Nephron progenitor cell (in vitro differentiated cells): ENCODE results near the gene ALLC.

Experiments
- DNase-seq: peaks from one replicate; pipeline ENCODE4 v3.0.0; 2021
- H3K27ac Mint-ChIP-seq: 2 replicates; pipeline ENCODE4 v1.8.0; 2021; ENCODE audit warnings: mild to moderate bottlenecking, moderate library complexity, mixed read lengths
- H3K27me3 Mint-ChIP-seq: 2 replicates; pipeline ENCODE4 v1.8.0; 2021; ENCODE audit warnings: mild to moderate bottlenecking, low read depth, mixed read lengths; ENCODE audit not compliant: poor library complexity
- H3K36me3 Mint-ChIP-seq: 2 replicates; pipeline ENCODE4 v1.8.0; 2021; ENCODE audit warnings: low read depth, mixed read lengths
- H3K4me1 Mint-ChIP-seq: 2 replicates; pipeline ENCODE4 v1.8.0; 2021; ENCODE audit warnings: mixed read lengths
- H3K4me3 Mint-ChIP-seq: 2 replicates; pipeline ENCODE4 v1.8.0; 2021; ENCODE audit warnings: mild to moderate bottlenecking, moderate library complexity, mixed read lengths
- H3K9me3 Mint-ChIP-seq: 2 replicates; pipeline ENCODE4 v1.8.0; 2021; ENCODE audit warnings: mild to moderate bottlenecking, moderate library complexity, mixed read lengths
- CTCF ChIP-seq: fragments of 200-600 bp; sonication (generic); IDR thresholded peaks from 2 replicates; pipeline ENCODE4 v1.5.0; 2021; ENCODE audit warnings: antibody characterized with exemption

Gene ALLC

DNA sequence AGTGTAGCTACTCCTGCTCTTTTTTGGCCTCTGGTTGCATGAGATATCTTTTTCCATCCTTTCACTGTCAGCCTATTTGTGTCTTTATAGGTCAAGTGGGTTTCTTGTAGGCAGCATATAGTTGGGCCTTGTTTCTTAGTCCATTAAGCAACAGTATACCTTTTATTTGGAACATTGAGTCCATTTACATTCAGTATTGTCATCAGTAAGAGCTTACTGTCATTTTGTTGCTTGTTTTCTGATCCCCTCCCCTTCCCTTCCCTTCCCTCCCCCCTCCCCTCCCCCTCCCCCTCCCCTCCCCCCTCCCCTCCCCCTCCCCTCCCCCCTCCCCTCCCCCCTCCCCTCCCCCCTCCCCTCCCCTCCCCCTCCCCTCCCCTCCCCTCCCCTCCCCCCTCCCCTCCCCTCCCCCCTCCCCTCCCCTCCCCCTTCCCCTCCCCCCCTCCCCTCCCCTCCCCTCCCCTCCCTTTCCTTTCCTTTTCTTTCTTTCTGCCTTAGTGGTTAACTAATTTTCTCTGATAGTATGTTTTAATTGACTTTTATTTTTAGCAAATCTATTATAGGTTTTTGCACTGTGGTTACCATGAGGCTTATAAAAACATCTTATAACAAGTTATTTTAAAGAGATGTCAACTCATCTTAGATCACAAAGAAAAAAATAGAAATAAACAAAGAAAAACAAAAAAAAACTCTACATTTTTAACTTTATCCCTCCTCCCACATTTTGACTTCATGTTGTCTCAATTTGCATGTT is 32.2 kb downstream of the ALLC start:
- TF ChIP-seq CTCF, result no peak

GRCh38 chr2:3692375-3692774 is 34.4 kb downstream of the ALLC start:
- no peak for DNase-seq
- Mint-ChIP-seq H3K27ac (no peak overlapping the region), H3K9me3 (peaks cover 21% of the 10 kb centered on the region), H3K4me1 (no peaks in the 10 kb centered on the region), H3K4me3 (no peak overlapping the region), H3K27me3 (peaks cover 4% of the 10 kb centered on the region), H3K36me3 (no peaks in the 10 kb centered on the region)
- TF ChIP-seq CTCF, result peak; percentile 29

More for the DNA sequence above, 32.2 kb downstream of the ALLC start:
- Mint-ChIP-seq H3K27ac (no peak overlapping the region), H3K36me3 (no peaks in the 10 kb centered on the region), H3K27me3 (peaks cover 8% of the 10 kb centered on the region), H3K4me3 (no peak overlapping the region), H3K4me1 (no peaks in the 10 kb centered on the region), H3K9me3 (peaks cover 22% of the 10 kb centered on the region)
- no peak for DNase-seq

GRCh38 chr2:3696545-3696944 is 38.5 kb downstream of the ALLC start:
- DNase-seq, result no peak
- no peaks in the 10 kb centered on the region for H3K4me1 Mint-ChIP-seq
- H3K36me3 Mint-ChIP-seq, result no peaks in the 10 kb centered on the region
- peaks cover 8% of the 10 kb centered on the region for H3K9me3 Mint-ChIP-seq
- peaks cover 24% of the 10 kb centered on the region for H3K27me3 Mint-ChIP-seq
- TF ChIP-seq CTCF, result no peak
- H3K4me3 Mint-ChIP-seq, result no peak overlapping the region
- no peak overlapping the region for H3K27ac Mint-ChIP-seq

GRCh38 chr2:3701071-3701470 is 43.1 kb downstream of the ALLC start:
- no peak for DNase-seq
- peaks cover 54% of the 10 kb centered on the region for H3K27me3 Mint-ChIP-seq
- no peak overlapping the region for H3K4me3 Mint-ChIP-seq
- H3K9me3 Mint-ChIP-seq, result peaks cover 20% of the 10 kb centered on the region
- TF ChIP-seq CTCF, result no peak
- no peak overlapping the region for H3K27ac Mint-ChIP-seq
- peaks cover 6% of the 10 kb centered on the region for H3K4me1 Mint-ChIP-seq
- H3K36me3 Mint-ChIP-seq, result peaks cover 9% of the 10 kb centered on the region

DNA sequence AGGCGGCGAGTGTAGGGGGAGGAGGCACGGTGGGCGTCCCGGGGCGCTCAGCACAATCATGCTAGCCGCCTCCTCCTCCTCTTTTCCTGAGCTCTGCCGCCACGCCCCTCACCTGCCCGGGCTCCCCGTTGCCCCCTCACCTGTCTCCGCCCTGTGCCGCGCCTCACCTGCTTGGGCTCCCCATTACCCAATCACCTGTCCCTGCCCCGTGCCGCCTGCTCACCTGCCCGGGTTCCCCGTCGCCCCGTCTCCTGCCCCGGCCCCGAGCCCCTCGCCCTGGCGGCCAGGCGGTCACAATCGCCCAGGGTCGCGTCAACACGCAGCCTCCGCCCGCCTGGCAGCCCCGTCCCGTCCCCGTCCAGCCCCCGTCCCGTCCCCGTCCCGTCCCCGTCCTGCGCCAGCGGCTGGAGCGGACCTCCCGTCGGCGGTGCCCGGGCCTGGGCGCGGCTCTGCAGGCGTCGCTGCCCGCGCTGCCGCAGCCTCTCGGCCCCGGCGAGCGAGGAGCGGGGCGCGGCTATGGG is 45.3 kb downstream of the ALLC start, which contains the start of gene DCDC2C:
DCDC2C (plus strand) TSS at position 340 of the 521 bp plus-strand sequence; CDS start at position 517, 177 bp downstream.
- H3K4me1 Mint-ChIP-seq, result peaks cover 6% of the 10 kb centered on the region
- peaks cover 20% of the 10 kb centered on the region for H3K9me3 Mint-ChIP-seq
- peak within 1 kb of the TSS; percentile 73 for H3K4me3 Mint-ChIP-seq
- peaks cover 54% of the 10 kb centered on the region for H3K27me3 Mint-ChIP-seq
- DNase-seq, result peak; percentile 46
- H3K36me3 Mint-ChIP-seq, result peaks cover 9% of the 10 kb centered on the region
- TF ChIP-seq CTCF, result no peak
- H3K27ac Mint-ChIP-seq, result no peak within 1 kb of the TSS
